Ishikawa (cell line): Measurements from ENCODE around the gene ARHGEF35.

ENCODE experiments used
- FOXM1 ChIP-seq: IDR thresholded peaks from 2 replicates; pipeline ENCODE4 v1.6.1; 2012; ENCODE audit warnings: low read depth, borderline replicate concordance
- NFIC ChIP-seq: IDR thresholded peaks from 2 replicates; pipeline ENCODE4 v1.6.1; 2012
- RAD21 ChIP-seq: IDR thresholded peaks from 2 replicates; pipeline ENCODE4 v1.6.1; 2012; ENCODE audit warnings: low read depth
- TEAD4 ChIP-seq: IDR thresholded peaks from 2 replicates; pipeline ENCODE4 v1.6.1; 2012
- YY1 ChIP-seq: IDR thresholded peaks from 2 replicates; pipeline ENCODE4 v1.6.1; 2012; ENCODE audit warnings: low read depth
- TF ChIP-seq, protein P1 (sequence below): IDR thresholded peaks from 2 replicates; pipeline ENCODE4 v1.6.1; 2012; ENCODE audit warnings: low read depth, mild to moderate bottlenecking

DNA sequence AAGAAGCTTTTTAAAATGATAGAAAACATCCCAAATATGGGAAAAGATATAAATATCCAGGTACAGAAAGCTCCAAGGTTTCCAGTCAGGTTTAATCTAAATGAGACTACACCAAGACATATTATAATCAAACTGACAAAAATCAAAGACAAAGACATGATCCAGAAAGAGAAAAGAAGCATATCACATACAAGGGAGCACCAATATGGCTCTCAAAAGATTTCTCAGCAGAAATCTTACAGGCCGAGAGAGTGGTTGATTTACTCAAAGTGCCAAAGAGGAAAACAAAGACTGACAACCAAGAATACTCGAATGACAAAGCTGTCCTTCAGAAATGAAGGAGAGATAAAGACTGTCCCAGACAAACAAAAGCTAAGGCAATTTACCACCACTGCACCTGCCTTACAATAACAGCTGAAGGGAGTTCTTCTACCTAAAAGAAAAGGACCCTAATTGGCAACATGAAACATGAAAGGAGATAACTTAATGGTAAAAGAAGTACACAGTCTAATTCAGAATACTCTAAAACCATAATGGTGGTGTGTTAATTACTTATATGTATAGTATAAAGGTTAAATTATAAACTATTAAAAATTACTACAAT, 47.3 kb downstream of the ARHGEF35 start:
- TF ChIP-seq FOXM1 (no peak), YY1 (no peak), TEAD4 (no peak), RAD21 (no peak), NFIC (no peak)
- TF ChIP-seq, protein P1, sequence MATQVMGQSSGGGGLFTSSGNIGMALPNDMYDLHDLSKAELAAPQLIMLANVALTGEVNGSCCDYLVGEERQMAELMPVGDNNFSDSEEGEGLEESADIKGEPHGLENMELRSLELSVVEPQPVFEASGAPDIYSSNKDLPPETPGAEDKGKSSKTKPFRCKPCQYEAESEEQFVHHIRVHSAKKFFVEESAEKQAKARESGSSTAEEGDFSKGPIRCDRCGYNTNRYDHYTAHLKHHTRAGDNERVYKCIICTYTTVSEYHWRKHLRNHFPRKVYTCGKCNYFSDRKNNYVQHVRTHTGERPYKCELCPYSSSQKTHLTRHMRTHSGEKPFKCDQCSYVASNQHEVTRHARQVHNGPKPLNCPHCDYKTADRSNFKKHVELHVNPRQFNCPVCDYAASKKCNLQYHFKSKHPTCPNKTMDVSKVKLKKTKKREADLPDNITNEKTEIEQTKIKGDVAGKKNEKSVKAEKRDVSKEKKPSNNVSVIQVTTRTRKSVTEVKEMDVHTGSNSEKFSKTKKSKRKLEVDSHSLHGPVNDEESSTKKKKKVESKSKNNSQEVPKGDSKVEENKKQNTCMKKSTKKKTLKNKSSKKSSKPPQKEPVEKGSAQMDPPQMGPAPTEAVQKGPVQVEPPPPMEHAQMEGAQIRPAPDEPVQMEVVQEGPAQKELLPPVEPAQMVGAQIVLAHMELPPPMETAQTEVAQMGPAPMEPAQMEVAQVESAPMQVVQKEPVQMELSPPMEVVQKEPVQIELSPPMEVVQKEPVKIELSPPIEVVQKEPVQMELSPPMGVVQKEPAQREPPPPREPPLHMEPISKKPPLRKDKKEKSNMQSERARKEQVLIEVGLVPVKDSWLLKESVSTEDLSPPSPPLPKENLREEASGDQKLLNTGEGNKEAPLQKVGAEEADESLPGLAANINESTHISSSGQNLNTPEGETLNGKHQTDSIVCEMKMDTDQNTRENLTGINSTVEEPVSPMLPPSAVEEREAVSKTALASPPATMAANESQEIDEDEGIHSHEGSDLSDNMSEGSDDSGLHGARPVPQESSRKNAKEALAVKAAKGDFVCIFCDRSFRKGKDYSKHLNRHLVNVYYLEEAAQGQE, result no peak
